AG20443 (cell line): ENCODE data around the gene NRM.
A peak's percentile ranks its signal among the peaks of the same experiment; 100 is the strongest.
"Not testable (repeated sequence)": the region's sequence is repeated elsewhere in the genome, so short reads cannot be mapped to it uniquely, and the experiment has no call there.

Experiments
- DNase-seq: peaks from one replicate; pipeline ENCODE4 v3.0.0; 2012; ENCODE audit warnings: low spot score, mixed read lengths

The NRM gene

GRCh38 chr6:30690403-30691207 is at the start of gene NRM:
TSS of gene NRM (minus strand) at chr6:30690984. CDS start at chr6:30690974, 10 bp downstream.
- peak; percentile 94 for DNase-seq

GRCh38 chr6:30740540-30740870 is 49.7 kb upstream of the NRM start:
- DNase-seq, result no peak

- DNase-seq, result no peak
These were observed 47.7 kb upstream of the NRM start for GRCh38 chr6:30738532-30738931.

GRCh38 chr6:30735668-30736314 is 45.0 kb upstream of the NRM start:
- DNase-seq, result no peak

GRCh38 chr6:30732237-30732943 is 41.6 kb upstream of the NRM start:
- DNase-seq, result no peak

GRCh38 chr6:30730601-30731435 is 40.0 kb upstream of the NRM start:
- DNase-seq, result no peak

- DNase-seq, result peak; percentile 57
These were observed 37.3 kb upstream of the NRM start for GRCh38 chr6:30727920-30728553.

GRCh38 chr6:30726506-30727413 is 36.0 kb upstream of the NRM start:
- DNase-seq, result no peak

GRCh38 chr6:30725713-30726505 is 35.1 kb upstream of the NRM start:
- peak; percentile 13 for DNase-seq

GRCh38 chr6:30724906-30725667 is 34.3 kb upstream of the NRM start:
- DNase-seq, result no peak

GRCh38 chr6:30723843-30724741 is 33.3 kb upstream of the NRM start:
- not testable (repeated sequence) for DNase-seq

GRCh38 chr6:30723159-30723842 is 32.5 kb upstream of the NRM start:
- DNase-seq, result not testable (repeated sequence)

- DNase-seq, result peak; percentile 66
These were observed 31.7 kb upstream of the NRM start for GRCh38 chr6:30722280-30723112.

GRCh38 chr6:30722025-30722279 is 31.2 kb upstream of the NRM start:
- not testable (repeated sequence) for DNase-seq

GRCh38 chr6:30721198-30722024 is 30.6 kb upstream of the NRM start:
- DNase-seq, result peak; percentile 92

- peak; percentile 20 for DNase-seq
These were observed 30.0 kb upstream of the NRM start for GRCh38 chr6:30720738-30721197.
